ENCODE data around the gene TPRX1.
A peak's percentile ranks its signal among the peaks of the same experiment; 100 is the strongest.

Gene TPRX1

DNA sequence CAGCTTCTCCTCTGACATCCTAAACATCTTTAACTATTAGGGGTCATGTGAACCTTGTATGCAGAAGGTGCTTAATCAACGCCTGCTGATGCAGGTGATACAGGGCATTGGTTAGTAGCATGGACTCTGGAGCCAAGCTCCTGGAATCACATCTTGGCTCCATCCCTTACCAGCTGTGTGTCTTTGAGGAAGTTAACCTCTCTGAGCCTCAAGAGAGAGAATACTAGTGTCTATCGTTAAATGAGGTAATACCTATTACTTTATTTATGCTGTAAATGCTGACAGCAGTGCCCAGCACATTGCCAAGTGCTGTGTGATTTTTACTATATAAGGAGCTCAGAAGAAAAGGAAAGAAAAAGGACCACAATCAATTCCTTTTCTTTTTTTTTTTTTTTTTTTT lies 37.0 kb downstream of the TPRX1 start:
- Histone ChIP-seq H3K4me3 (ENCODE audit: insufficient read depth in 1 of 2, low read depth in 1 of 2, low read length in 2 of 2) (no peak overlapping the region), H2BK12ac (ENCODE audit: low read length in 2 of 2) (no peak overlapping the region), H2AK5ac (ENCODE audit: low read length, severe bottlenecking) (no peak overlapping the region), H3K9me3 (ENCODE audit: control insufficient read depth, low read length) (no peaks in the 10 kb centered on the region), H3K4me1 (ENCODE audit: control insufficient read depth, insufficient read depth, low read depth, low read length) (peaks cover 5% of the 10 kb centered on the region), H4K8ac (ENCODE audit: low read length) (no peak overlapping the region), H3K4ac (ENCODE audit: low read depth in 1 of 2, low read length in 2 of 2) (no peak overlapping the region), H3K79me1 (replicated peaks; ENCODE audit: low read length, poor library complexity, severe bottlenecking) (no peaks in the 10 kb centered on the region), H3K36me3 (ENCODE audit: control insufficient read depth in 1 of 2, insufficient read depth in 2 of 2, low read depth in 1 of 2, low read length in 2 of 2) (no peaks in the 10 kb centered on the region), H3K27ac (ENCODE audit: low read length, poor library complexity, severe bottlenecking) (no peak overlapping the region), H3K27me3 (ENCODE audit: control insufficient read depth in 1 of 2, insufficient read depth in 1 of 2, low read length in 2 of 2) (peaks cover 0 to 5% of the 10 kb centered on the region in 2 experiments), H2BK120ac (ENCODE audit: low read depth, low read length) (no peak overlapping the region), H3K9ac (ENCODE audit: low read length) (no peak overlapping the region), H3K14ac (ENCODE audit: low read length in 2 of 2) (no peak overlapping the region), H2BK5ac (ENCODE audit: low read depth, low read length, poor library complexity, severe bottlenecking) (no peak overlapping the region), H2BK15ac (ENCODE audit: low read depth, poor library complexity, severe bottlenecking) (no peak overlapping the region), H3K4me2 (ENCODE audit: low read length, poor library complexity, severe bottlenecking) (no peak overlapping the region), H4K91ac (ENCODE audit: low read length) (no peak overlapping the region), H3K23ac (ENCODE audit: low read length in 2 of 2) (no peak overlapping the region), H2AFZ (ENCODE audit: low read depth, low read length) (no peak overlapping the region), H3K18ac (ENCODE audit: low read depth in 1 of 2, low read length in 2 of 2) (no peak overlapping the region)
- WGBS = 67% methylated on average over 1 of the region's 2 CpGs
- no peak for DNase-seq

GRCh38 chr19:47766670-47767069 lies 37.7 kb downstream of the TPRX1 start:
- Histone ChIP-seq H3K27ac (ENCODE audit: low read length, poor library complexity, severe bottlenecking) (no peak overlapping the region), H4K8ac (ENCODE audit: low read length) (no peak overlapping the region), H3K4ac (ENCODE audit: low read depth in 1 of 2, low read length in 2 of 2) (no peak overlapping the region), H2BK12ac (ENCODE audit: low read length in 2 of 2) (no peak overlapping the region), H2BK120ac (ENCODE audit: low read depth, low read length) (no peak overlapping the region), H3K9me3 (ENCODE audit: control insufficient read depth, low read length) (no peaks in the 10 kb centered on the region), H2BK15ac (ENCODE audit: low read depth, poor library complexity, severe bottlenecking) (no peak overlapping the region), H4K91ac (ENCODE audit: low read length) (no peak overlapping the region), H3K4me2 (ENCODE audit: low read length, poor library complexity, severe bottlenecking) (no peak overlapping the region), H3K14ac (ENCODE audit: low read length in 2 of 2) (no peak overlapping the region), H3K27me3 (ENCODE audit: control insufficient read depth in 1 of 2, insufficient read depth in 1 of 2, low read length in 2 of 2) (peaks cover 0 to 5% of the 10 kb centered on the region in 2 experiments), H3K4me1 (ENCODE audit: control insufficient read depth, insufficient read depth, low read depth, low read length) (peaks cover 5% of the 10 kb centered on the region), H3K23ac (ENCODE audit: low read length in 2 of 2) (no peak overlapping the region), H2AFZ (ENCODE audit: low read depth, low read length) (no peak overlapping the region), H3K4me3 (ENCODE audit: insufficient read depth in 1 of 2, low read depth in 1 of 2, low read length in 2 of 2) (no peak overlapping the region), H2AK5ac (ENCODE audit: low read length, severe bottlenecking) (no peak overlapping the region), H3K9ac (ENCODE audit: low read length) (no peak overlapping the region), H3K79me1 (replicated peaks; ENCODE audit: low read length, poor library complexity, severe bottlenecking) (no peaks in the 10 kb centered on the region), H3K18ac (ENCODE audit: low read depth in 1 of 2, low read length in 2 of 2) (no peak overlapping the region), H3K36me3 (ENCODE audit: control insufficient read depth in 1 of 2, insufficient read depth in 2 of 2, low read depth in 1 of 2, low read length in 2 of 2) (no peaks in the 10 kb centered on the region), H2BK5ac (ENCODE audit: low read depth, low read length, poor library complexity, severe bottlenecking) (no peak overlapping the region)
- peak; percentile 24 for DNase-seq
- WGBS = 77% methylated on average over 7 of the region's 7 CpGs

DNA sequence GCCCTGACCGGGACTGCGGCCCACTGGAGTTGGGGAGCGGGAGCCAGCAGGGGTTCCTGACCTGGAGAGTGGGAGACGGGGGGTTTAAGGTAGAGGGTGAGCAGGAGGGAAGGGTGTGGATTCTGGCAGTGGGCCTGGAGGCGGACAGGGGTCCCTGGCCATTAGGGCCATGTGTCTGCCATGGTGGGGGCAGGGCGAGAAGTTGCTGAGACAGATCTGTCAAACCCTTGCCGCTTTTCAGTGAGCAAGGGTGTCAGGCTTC lies 38.1 kb downstream of the TPRX1 start:
- H3K14ac ChIP-seq (ENCODE audit: low read length in 2 of 2) = no peak overlapping the region
- no peaks in the 10 kb centered on the region for H3K36me3 ChIP-seq (ENCODE audit: control insufficient read depth in 1 of 2, insufficient read depth in 2 of 2, low read depth in 1 of 2, low read length in 2 of 2)
- H3K18ac ChIP-seq (ENCODE audit: low read depth in 1 of 2, low read length in 2 of 2) = no peak overlapping the region
- no peak overlapping the region for H4K8ac ChIP-seq (ENCODE audit: low read length)
- peaks cover 5% of the 10 kb centered on the region for H3K4me1 ChIP-seq (ENCODE audit: control insufficient read depth, insufficient read depth, low read depth, low read length)
- DNase-seq = no peak
- H3K27me3 ChIP-seq (ENCODE audit: control insufficient read depth in 1 of 2, insufficient read depth in 1 of 2, low read length in 2 of 2) = peaks cover 0 to 5% of the 10 kb centered on the region in 2 experiments
- no peak overlapping the region for H2BK15ac ChIP-seq (ENCODE audit: low read depth, poor library complexity, severe bottlenecking)
- H3K9me3 ChIP-seq (ENCODE audit: control insufficient read depth, low read length) = no peaks in the 10 kb centered on the region
- H4K91ac ChIP-seq (ENCODE audit: low read length) = no peak overlapping the region
- H3K27ac ChIP-seq (ENCODE audit: low read length, poor library complexity, severe bottlenecking) = no peak overlapping the region
- H2AK5ac ChIP-seq (ENCODE audit: low read length, severe bottlenecking) = no peak overlapping the region
- WGBS = 79% methylated on average over 6 of the region's 7 CpGs
- H3K4ac ChIP-seq (ENCODE audit: low read depth in 1 of 2, low read length in 2 of 2) = no peak overlapping the region
- H3K9ac ChIP-seq (ENCODE audit: low read length) = no peak overlapping the region
- H3K79me1 ChIP-seq (replicated peaks; ENCODE audit: low read length, poor library complexity, severe bottlenecking) = no peaks in the 10 kb centered on the region
- no peak overlapping the region for H2AFZ ChIP-seq (ENCODE audit: low read depth, low read length)
- H2BK5ac ChIP-seq (ENCODE audit: low read depth, low read length, poor library complexity, severe bottlenecking) = no peak overlapping the region
- H2BK120ac ChIP-seq (ENCODE audit: low read depth, low read length) = no peak overlapping the region
- H3K4me3 ChIP-seq (ENCODE audit: insufficient read depth in 1 of 2, low read depth in 1 of 2, low read length in 2 of 2) = no peak overlapping the region
- no peak overlapping the region for H3K4me2 ChIP-seq (ENCODE audit: low read length, poor library complexity, severe bottlenecking)
- H3K23ac ChIP-seq (ENCODE audit: low read length in 2 of 2) = no peak overlapping the region
- no peak overlapping the region for H2BK12ac ChIP-seq (ENCODE audit: low read length in 2 of 2)

DNA sequence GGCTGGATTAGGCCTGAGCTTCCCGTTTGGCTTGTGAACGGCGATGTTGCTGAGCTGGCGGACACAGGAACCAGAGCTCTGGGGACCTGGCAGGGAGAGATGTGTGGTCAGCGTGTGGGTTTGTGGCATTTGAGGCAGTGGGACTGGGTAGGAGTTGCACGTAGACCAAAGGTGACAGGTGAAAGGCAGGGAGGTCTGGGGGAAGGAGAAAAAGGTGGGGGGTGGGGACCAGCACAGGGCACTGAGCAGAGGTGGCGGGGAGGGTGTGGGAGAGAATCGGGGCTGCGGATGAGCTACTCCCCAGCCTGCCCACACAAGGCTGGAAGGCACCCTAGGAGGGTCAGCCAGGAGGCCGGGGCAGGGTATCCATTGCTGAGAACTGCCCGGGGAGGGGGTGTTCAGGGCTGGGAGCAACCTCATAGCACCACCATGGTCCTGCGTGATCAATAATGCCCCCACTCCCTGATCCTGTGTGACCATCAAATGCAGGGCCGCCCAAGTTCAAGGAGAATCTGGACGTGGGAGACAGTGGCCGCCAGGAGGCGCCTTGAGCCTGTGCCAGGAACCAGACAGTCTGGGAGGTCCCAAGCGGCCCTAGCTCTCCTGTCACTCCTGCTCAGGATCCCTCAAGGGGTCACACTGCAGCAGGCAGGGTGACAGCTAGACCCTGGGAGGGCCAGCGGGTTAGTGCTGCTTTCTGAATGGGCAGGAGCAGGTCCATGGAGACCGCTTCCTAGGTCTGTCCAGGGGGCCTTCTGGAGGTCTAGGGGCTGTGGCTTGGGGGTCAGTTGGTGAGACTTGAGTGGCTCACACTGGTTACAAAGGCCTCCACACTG lies 38.6 kb downstream of the TPRX1 start:
- peak; percentile 72 for DNase-seq
- no peak overlapping the region for H3K18ac ChIP-seq (ENCODE audit: low read depth in 1 of 2, low read length in 2 of 2)
- peak overlapping the region; percentile 41 for H3K9ac ChIP-seq (ENCODE audit: low read length)
- H3K9me3 ChIP-seq (ENCODE audit: control insufficient read depth, low read length) = no peaks in the 10 kb centered on the region
- H4K91ac ChIP-seq (ENCODE audit: low read length) = no peak overlapping the region
- H3K4me2 ChIP-seq (ENCODE audit: low read length, poor library complexity, severe bottlenecking) = no peak overlapping the region
- H2BK5ac ChIP-seq (ENCODE audit: low read depth, low read length, poor library complexity, severe bottlenecking) = no peak overlapping the region
- H2BK120ac ChIP-seq (ENCODE audit: low read depth, low read length) = no peak overlapping the region
- no peak overlapping the region for H3K4ac ChIP-seq (ENCODE audit: low read depth in 1 of 2, low read length in 2 of 2)
- no peak overlapping the region for H2AFZ ChIP-seq (ENCODE audit: low read depth, low read length)
- H3K79me1 ChIP-seq (replicated peaks; ENCODE audit: low read length, poor library complexity, severe bottlenecking) = no peaks in the 10 kb centered on the region
- peaks cover 2 to 3% of the 10 kb centered on the region in 2 experiments for H3K36me3 ChIP-seq (ENCODE audit: control insufficient read depth in 1 of 2, insufficient read depth in 2 of 2, low read depth in 1 of 2, low read length in 2 of 2)
- no peak overlapping the region for H3K27ac ChIP-seq (ENCODE audit: low read length, poor library complexity, severe bottlenecking)
- H3K4me3 ChIP-seq (ENCODE audit: insufficient read depth in 1 of 2, low read depth in 1 of 2, low read length in 2 of 2) = no peak overlapping the region
- H4K8ac ChIP-seq (ENCODE audit: low read length) = no peak overlapping the region
- peaks cover 0 to 5% of the 10 kb centered on the region in 2 experiments for H3K27me3 ChIP-seq (ENCODE audit: control insufficient read depth in 1 of 2, insufficient read depth in 1 of 2, low read length in 2 of 2)
- no peak overlapping the region for H2BK12ac ChIP-seq (ENCODE audit: low read length in 2 of 2)
- no peak overlapping the region for H2AK5ac ChIP-seq (ENCODE audit: low read length, severe bottlenecking)
- no peak overlapping the region for H3K14ac ChIP-seq (ENCODE audit: low read length in 2 of 2)
- peak overlapping the region; percentile 41 for H2BK15ac ChIP-seq (ENCODE audit: low read depth, poor library complexity, severe bottlenecking)
- WGBS = 35% methylated on average over 19 of the region's 19 CpGs
- H3K4me1 ChIP-seq (ENCODE audit: control insufficient read depth, insufficient read depth, low read depth, low read length) = peaks cover 5% of the 10 kb centered on the region
- H3K23ac ChIP-seq (ENCODE audit: low read length in 2 of 2) = no peak overlapping the region
